ENCODE measurements around the gene RCSD1.

GRCh38 chr1:167748906-167749305, 118.9 kb downstream of the RCSD1 start:
- no peak for TF ChIP-seq ZBTB40 (IDR thresholded peaks at IDR 0.05; ENCODE audit: borderline replicate concordance)
- TF ChIP-seq SMARCA5 (IDR thresholded peaks at IDR 0.05), result no peak
- TF ChIP-seq GABPA (IDR thresholded peaks at IDR 0.05; ENCODE audit: low read depth), result no peak

Measured in GM12878 (cell line).